NB4 (cell line): Measurements from ENCODE around the gene MALSU1.

Source experiments
- DNase-seq: peaks from one replicate; pipeline ENCODE4 v3.0.0; 2010; ENCODE audit warnings: low read depth
- H3K4me3 ChIP-seq: one replicate; pipeline ENCODE4 v1.5.1; 2011; ENCODE audit warnings: mild to moderate bottlenecking, low read depth, low read length, moderate library complexity
- CTCF ChIP-seq: IDR thresholded peaks from one replicate; pipeline ENCODE4 v1.5.1; 2012; ENCODE audit warnings: low read depth, low read length
- MAX ChIP-seq: IDR thresholded peaks from 2 replicates; pipeline ENCODE4 v1.6.1; 2011; ENCODE audit warnings: low read depth, low read length
- MYC ChIP-seq: IDR thresholded peaks from 2 replicates; pipeline ENCODE4 v1.6.1; 2011; ENCODE audit warnings: low read depth, low read length
- POLR2A ChIP-seq: IDR thresholded peaks from 2 replicates; pipeline ENCODE4 v1.6.1; 2011; ENCODE audit warnings: mild to moderate bottlenecking; ENCODE audit not compliant: insufficient read length; ENCODE audit errors: extremely low read depth

The MALSU1 gene

GRCh38 chr7:23345601-23346000 is 46.5 kb downstream of the MALSU1 start:
- no peak overlapping the region for H3K4me3 ChIP-seq
- no peak for DNase-seq
- TF ChIP-seq CTCF (no peak), MAX (no peak), POLR2A (no peak), MYC (no peak)

GRCh38 chr7:23346316-23346715 is 47.2 kb downstream of the MALSU1 start:
- DNase-seq, result no peak
- TF ChIP-seq CTCF, result no peak
- no peak for TF ChIP-seq MAX
- TF ChIP-seq MYC, result no peak
- no peak for TF ChIP-seq POLR2A
- H3K4me3 ChIP-seq, result no peak overlapping the region

DNA sequence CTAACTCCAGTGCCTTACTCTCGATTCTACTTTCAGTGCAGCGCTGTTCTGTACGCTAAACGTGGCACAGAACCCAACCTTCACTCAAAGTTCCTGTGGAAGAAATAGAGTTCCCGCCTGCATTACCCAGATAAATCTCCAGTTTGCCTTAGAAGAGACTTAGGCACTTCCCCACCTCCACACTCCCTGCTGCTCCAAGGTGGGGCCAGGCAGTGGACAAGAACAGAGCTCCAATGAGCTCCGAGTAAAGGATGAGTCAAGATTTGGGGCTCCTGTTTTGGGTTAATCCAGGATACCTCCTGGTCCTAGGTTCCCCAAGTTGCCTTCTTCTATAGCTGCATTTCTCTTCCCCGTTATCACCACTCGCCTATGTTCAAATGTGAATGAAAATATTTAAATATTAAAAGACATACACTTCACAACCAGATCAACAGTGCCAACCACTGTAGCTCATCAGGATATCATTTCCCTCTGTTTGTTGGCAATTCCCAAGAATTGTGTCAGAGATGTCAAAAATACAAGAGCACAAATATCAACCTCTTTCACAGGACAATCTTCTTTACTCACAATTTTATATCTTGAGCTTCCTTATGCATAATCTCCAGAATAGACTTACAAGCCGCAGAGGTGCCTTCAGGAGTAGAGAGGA is 48.0 kb downstream of the MALSU1 start:
- H3K4me3 ChIP-seq, result no peak overlapping the region
- DNase-seq, result no peak
- TF ChIP-seq CTCF (no peak), POLR2A (no peak), MYC (no peak), MAX (no peak)

- H3K4me3 ChIP-seq, result no peak overlapping the region
- peak; percentile 64 for DNase-seq
- no peak for TF ChIP-seq MYC
- no peak for TF ChIP-seq MAX
- TF ChIP-seq CTCF, result no peak
- no peak for TF ChIP-seq POLR2A
Observed at GRCh38 chr7:23347682-23348180, 48.6 kb downstream of the MALSU1 start.

- TF ChIP-seq MYC (no peak), CTCF (no peak), MAX (no peak)
- H3K4me3 ChIP-seq, result no peak overlapping the region
- DNase-seq, result no peak
Observed at GRCh38 chr7:23349484-23350157, 50.5 kb downstream of the MALSU1 start.
